ENCODE results near the gene C22orf15. TPM values are rescaled to one million over a fixed set of nuclear protein-coding genes. Genes with fewer than 3 reads are reported as not detected.

The C22orf15 gene
- total RNA-seq, 1 donor from 2014 or later = not detected

GRCh38 chr22:23783265-23784150, 20.7 kb downstream of the C22orf15 start:
- no peak overlapping the region for H3K27ac ChIP-seq
- DNase-seq (ENCODE audit: extremely low spot score in 2 of 2) = no peak
- intact Hi-C loops (cut with DNase I) = no loop called here

GRCh38 chr22:23784215-23784732, 21.5 kb downstream of the C22orf15 start:
- Histone ChIP-seq H3K27me3 (no peaks in the 10 kb centered on the region), H3K4me1 (peaks cover 53% of the 10 kb centered on the region), H3K36me3 (no peaks in the 10 kb centered on the region), H3K27ac (no peak overlapping the region), H3K9me3 (no peaks in the 10 kb centered on the region), H3K4me3 (no peak overlapping the region)
- no peak for DNase-seq (ENCODE audit: extremely low spot score in 2 of 2)
- TF ChIP-seq CTCF (IDR thresholded peaks at IDR 0.05) (no peak), POLR2A (IDR thresholded peaks at IDR 0.05) (no peak), POLR2AphosphoS5 (IDR thresholded peaks at IDR 0.05; ENCODE audit: insufficient read depth in 1 of 2, low read depth in 1 of 2) (no peak)
- intact Hi-C loops (cut with DNase I) = no loop called here

More at GRCh38 chr22:23783265-23784150, 20.7 kb downstream of the C22orf15 start:
- no peak for TF ChIP-seq POLR2A (IDR thresholded peaks at IDR 0.05)
- TF ChIP-seq CTCF (IDR thresholded peaks at IDR 0.05) = no peak
- TF ChIP-seq POLR2AphosphoS5 (IDR thresholded peaks at IDR 0.05; ENCODE audit: insufficient read depth in 1 of 2, low read depth in 1 of 2) = no peak
- Histone ChIP-seq H3K9me3 (no peaks in the 10 kb centered on the region), H3K4me1 (peaks cover 48% of the 10 kb centered on the region), H3K36me3 (no peaks in the 10 kb centered on the region), H3K27me3 (no peaks in the 10 kb centered on the region), H3K4me3 (no peak overlapping the region)

- intact Hi-C loops (cut with DNase I) = no loop called here
- no peak for DNase-seq (ENCODE audit: extremely low spot score in 2 of 2)
- no peaks in the 10 kb centered on the region for H3K9me3 ChIP-seq
Measured at GRCh38 chr22:23786261-23786710, 23.5 kb downstream of the C22orf15 start.

GRCh38 chr22:23786752-23787599, 24.2 kb downstream of the C22orf15 start, which contains the start of gene SMARCB1:
SMARCB1 (plus strand) TSS chr22:23786966; CDS start chr22:23787170, 204 bp downstream.
- TF ChIP-seq POLR2A (IDR thresholded peaks at IDR 0.05) = peak in 1 of 2 donors; percentile 56
- TF ChIP-seq POLR2AphosphoS5 (IDR thresholded peaks at IDR 0.05; ENCODE audit: insufficient read depth in 1 of 2, low read depth in 1 of 2) = peak; percentile 46 to 67
- TF ChIP-seq CTCF (IDR thresholded peaks at IDR 0.05) = no peak
- Histone ChIP-seq H3K27ac (peak within 1 kb of the TSS; percentile 100), H3K4me1 (peaks cover 66% of the 10 kb centered on the region), H3K9me3 (no peaks in the 10 kb centered on the region), H3K4me3 (peak within 1 kb of the TSS; percentile 88 to 93), H3K36me3 (no peaks in the 10 kb centered on the region), H3K27me3 (no peaks in the 10 kb centered on the region)
- intact Hi-C loops (cut with DNase I) = no loop called here
- DNase-seq (ENCODE audit: extremely low spot score in 2 of 2) = no peak

More at GRCh38 chr22:23786261-23786710, 23.5 kb downstream of the C22orf15 start:
- no peaks in the 10 kb centered on the region for H3K36me3 ChIP-seq
- peak overlapping the region; percentile 88 to 93 for H3K4me3 ChIP-seq
- no peaks in the 10 kb centered on the region for H3K27me3 ChIP-seq
- no peak for TF ChIP-seq CTCF (IDR thresholded peaks at IDR 0.05)
- TF ChIP-seq POLR2AphosphoS5 (IDR thresholded peaks at IDR 0.05; ENCODE audit: insufficient read depth in 1 of 2, low read depth in 1 of 2) = no peak
- H3K27ac ChIP-seq = peak overlapping the region; percentile 100
- H3K4me1 ChIP-seq = peaks cover 66% of the 10 kb centered on the region

Measured in vagina (tissue), 2 donors.